BJ (cell line): ENCODE measurements around the gene MYO1D. TPM values are rescaled to one million over a fixed set of nuclear protein-coding genes. Genes with fewer than 3 reads are reported as not detected.

Experiments used
- CTCF ChIA-PET: fragments of 350-600 bp; formaldehyde crosslinking; extraction: SDS; loops from one replicate; lab custom pipeline; 2021; ENCODE audit warnings: antibody characterized with exemption, inconsistent platforms; lab: Yijun Ruan, JAX
- POLR2A ChIA-PET: fragments of 300-600 bp; sonication (Branson Sonifier 250); formaldehyde crosslinking; extraction: SDS; loops from one replicate; lab custom pipeline; 2021; ENCODE audit warnings: antibody characterized with exemption; lab: Charles Lee
- DNase-seq: peaks from one replicate; pipeline ENCODE4 v3.0.0-alpha.2; 2011; ENCODE audit warnings: low read depth
- H3K27me3 ChIP-seq: 2 replicates; pipeline ENCODE4 v1.6.0; 2011; ENCODE audit warnings: low read length; ENCODE audit not compliant: control insufficient read depth, insufficient read depth
- H3K36me3 ChIP-seq: 2 replicates; pipeline ENCODE4 v1.5.1; 2011; ENCODE audit warnings: low read length; ENCODE audit not compliant: control insufficient read depth, insufficient read depth
- H3K4me3 ChIP-seq: 2 replicates; pipeline ENCODE4 v1.5.1; 2011; ENCODE audit warnings: low read depth, mild to moderate bottlenecking, control low read depth, low read length
- CTCF ChIP-seq: IDR thresholded peaks from 2 replicates; pipeline ENCODE4 v1.5.1; 2011; ENCODE audit warnings: low read depth, mild to moderate bottlenecking, control low read depth, inconsistent platforms, low read length, moderate library complexity; ENCODE audit not compliant: insufficient read depth
- polyA plus RNA-seq: library from polyadenylated mRNA; depleted of rRNA; stranded (reverse); fragments of >200 nt; gene quantifications from 2 replicates; pipeline ENCODE4 v1.2.3, GENCODE V29; 2011

MYO1D gene
- polyA plus RNA-seq, 1 experiment, result 23.6 TPM

DNA sequence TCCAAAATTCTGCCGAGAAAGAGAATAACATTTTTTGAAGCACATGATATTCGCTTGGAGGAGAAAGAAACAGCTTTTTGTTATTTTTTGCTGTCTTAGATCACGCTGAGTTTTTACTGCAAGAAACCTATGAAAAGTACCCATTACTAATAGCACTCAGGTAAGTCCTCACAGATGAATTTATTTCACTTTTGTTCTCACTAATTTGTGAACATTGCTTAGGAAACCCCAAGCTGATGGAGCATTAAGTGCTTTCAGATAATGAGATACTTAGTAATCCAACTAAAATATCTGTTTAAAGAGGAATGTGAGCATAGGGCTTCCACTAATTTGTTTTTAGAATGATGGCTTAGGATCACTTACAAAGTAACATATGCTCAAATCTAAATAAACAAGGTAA is 45.7 kb downstream of the MYO1D start:
- POLR2A ChIA-PET, result no interaction called here

DNA sequence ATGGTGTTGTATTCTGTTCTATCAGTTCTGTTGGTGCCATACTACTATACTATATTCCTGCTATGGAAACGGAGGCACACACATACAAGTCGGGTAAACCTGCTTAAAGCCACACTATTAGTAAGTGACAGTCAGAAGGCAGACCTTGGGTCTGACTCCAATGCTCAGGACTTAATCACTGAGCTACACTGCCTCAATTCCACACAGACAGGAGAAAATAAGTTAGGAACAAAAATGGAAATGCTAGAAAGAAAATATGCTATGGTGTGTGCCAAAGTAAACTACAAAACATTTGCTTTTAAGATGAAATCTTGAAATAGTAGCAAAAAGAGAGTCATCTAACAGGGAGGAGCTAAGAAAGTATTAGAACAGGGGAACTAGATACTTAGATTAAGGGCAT is 48.1 kb downstream of the MYO1D start:
- Histone ChIP-seq H3K27me3 (no peaks in the 10 kb centered on the region), H3K4me3 (no peak overlapping the region), H3K36me3 (no peaks in the 10 kb centered on the region)
- POLR2A ChIA-PET, result no interaction called here
- CTCF ChIA-PET, result interaction anchor here (2.4 kb wide), 1 partner anchor 48 kb away, joined by 10 read pairs; the partner anchor contains the start of gene MYO1D
- no peak for TF ChIP-seq CTCF
- no peak for DNase-seq

More for the DNA sequence above, 45.7 kb downstream of the MYO1D start:
- CTCF ChIA-PET, result interaction anchor here (0.9 to 1.2 kb wide), 2 partner anchors 46 to 96 kb away, joined by 3 read pairs; no protein-coding TSS in a partner anchor
- TF ChIP-seq CTCF, result no peak
- no peak for DNase-seq
- H3K27me3 ChIP-seq, result no peaks in the 10 kb centered on the region
- H3K36me3 ChIP-seq, result no peaks in the 10 kb centered on the region
- no peak overlapping the region for H3K4me3 ChIP-seq

DNA sequence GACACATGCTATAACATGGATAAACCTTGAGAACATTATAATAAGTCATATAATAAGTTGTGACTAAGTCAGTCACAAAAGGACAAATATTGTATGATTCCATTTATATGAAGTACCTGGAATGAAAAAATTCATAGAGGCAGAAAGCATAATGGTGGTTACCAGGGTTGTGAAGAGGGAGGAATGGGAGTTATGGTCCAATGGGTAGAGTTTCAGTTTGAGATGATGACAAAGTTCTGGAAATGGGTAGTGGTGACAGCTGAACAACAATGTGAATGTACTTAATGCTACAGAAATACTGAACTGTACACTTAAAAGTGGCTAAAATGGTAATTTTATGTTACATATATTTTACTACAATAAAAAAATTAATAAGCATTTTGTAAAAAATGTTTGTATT is 49.7 kb downstream of the MYO1D start:
- CTCF ChIA-PET, result interaction anchor here (0.6 to 2.4 kb wide), 3 partner anchors 22 to 180 kb away, joined by 3 to 10 read pairs (median 4); partner anchors contain the start of gene MYO1D
- Histone ChIP-seq H3K4me3 (no peak overlapping the region), H3K36me3 (no peaks in the 10 kb centered on the region), H3K27me3 (no peaks in the 10 kb centered on the region)
- TF ChIP-seq CTCF, result no peak
- POLR2A ChIA-PET, result no interaction called here
- no peak for DNase-seq

- no peak overlapping the region for H3K4me3 ChIP-seq
- no peaks in the 10 kb centered on the region for H3K27me3 ChIP-seq
- no peaks in the 10 kb centered on the region for H3K36me3 ChIP-seq
- no peak for TF ChIP-seq CTCF
- ChIA-PET POLR2A (no interaction called here), CTCF (interaction anchor here (2.6 kb wide), 1 partner anchor 51 kb away, joined by 5 read pairs; the partner anchor contains the start of gene MYO1D)
- DNase-seq, result no peak
These were observed 50.8 kb downstream of the MYO1D start for GRCh38 chr17:32826076-32826475.

DNA sequence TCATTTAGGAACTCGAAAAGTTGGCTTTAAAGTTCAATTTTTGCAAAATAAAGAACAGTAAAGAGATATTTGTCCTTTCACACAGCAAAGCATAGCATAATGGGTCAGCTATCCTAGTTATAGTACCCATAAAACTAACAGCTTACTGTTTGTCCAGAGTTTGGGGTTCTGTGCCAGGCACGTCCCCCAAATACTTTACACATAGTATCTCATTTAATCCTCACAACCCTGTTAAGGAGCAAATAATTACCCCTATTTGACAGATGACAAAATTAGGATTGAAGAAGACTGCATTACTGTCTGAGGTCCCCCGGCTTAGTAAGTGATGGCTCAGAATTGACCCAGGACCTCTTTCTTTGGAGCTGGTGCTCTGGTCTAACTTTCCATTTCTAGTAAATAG is 52.6 kb downstream of the MYO1D start:
- TF ChIP-seq CTCF, result no peak
- CTCF ChIA-PET, result interaction anchor here (1.2 to 2.6 kb wide), 3 partner anchors 10 to 53 kb away, joined by 3 to 5 read pairs (median 3); partner anchors contain the start of gene MYO1D
- H3K27me3 ChIP-seq, result no peaks in the 10 kb centered on the region
- POLR2A ChIA-PET, result no interaction called here
- DNase-seq, result no peak
- H3K36me3 ChIP-seq, result no peaks in the 10 kb centered on the region
- H3K4me3 ChIP-seq, result no peak overlapping the region
